ENCODE data around the gene SYCE1L. TPM values are rescaled to one million over a fixed set of nuclear protein-coding genes. Genes with fewer than 3 reads are reported as not detected.
"Not testable (repeated sequence)": the region's sequence is repeated elsewhere in the genome, so short reads cannot be mapped to it uniquely, and the experiment has no call there.

The SYCE1L gene
- total RNA-seq, 1 experiment from 2014 or later = 9.9 TPM

GRCh38 chr16:77165006-77165405 is 34.2 kb upstream of the SYCE1L start:
- WGBS (ENCODE audit: extremely low coverage, insufficient read length, low lambda C conversion rate) = no CpG with 5 or more reads among the region's 2 CpGs
- H3K23ac ChIP-seq (ENCODE audit: insufficient read length, low read depth, low read length) = no peak overlapping the region
- no peak overlapping the region for H3K4me3 Mint-ChIP-seq

GRCh38 chr16:77165536-77166236 is 33.5 kb upstream of the SYCE1L start:
- H4K91ac ChIP-seq (ENCODE audit: insufficient read length, low read depth, low read length); H3K79me2 ChIP-seq (ENCODE audit: insufficient read depth, low read length); H4K5ac ChIP-seq (ENCODE audit: insufficient read length, low read depth, low read length); H3K79me1 ChIP-seq (ENCODE audit: insufficient read depth, low read depth, low read length, poor library complexity, severe bottlenecking); H2BK12ac ChIP-seq (ENCODE audit: insufficient read length, low read depth, low read length); H3K9me3 Mint-ChIP-seq; H3K23me2 ChIP-seq (ENCODE audit: insufficient read length, low read depth, low read length, poor library complexity, severe bottlenecking); H3K18ac ChIP-seq (ENCODE audit: insufficient read length, low read depth, low read length); H3K27me3 ChIP-seq (ENCODE audit: insufficient read depth, low read length); H3K23ac ChIP-seq (ENCODE audit: insufficient read length, low read depth, low read length); H3K27me3 Mint-ChIP-seq (ENCODE audit: low read depth); H3K9ac ChIP-seq (ENCODE audit: extremely low read depth, insufficient read length, low read length); H3K9me3 ChIP-seq (ENCODE audit: control insufficient read depth, low read depth, low read length); H4K8ac ChIP-seq (replicated peaks; ENCODE audit: insufficient read length, low read depth, low read length); H3K4ac ChIP-seq (ENCODE audit: low read depth, low read length); H3K4me3 Mint-ChIP-seq; H3K14ac ChIP-seq (ENCODE audit: insufficient read depth, low read length); H4K20me1 ChIP-seq (ENCODE audit: control insufficient read depth, insufficient read depth, insufficient read length); DNase-seq; H3K36me3 Mint-ChIP-seq (ENCODE audit: insufficient read depth in 1 of 3, low read depth in 3 of 3); H2BK5ac ChIP-seq (ENCODE audit: insufficient read length, low read length); H3K4me1 Mint-ChIP-seq; H2BK120ac ChIP-seq (ENCODE audit: low read depth, low read length, poor library complexity, severe bottlenecking); H3K27ac ChIP-seq (ENCODE audit: insufficient read length, low read depth, low read length); H2AFZ ChIP-seq (ENCODE audit: low read length); H3K4me1 ChIP-seq (ENCODE audit: insufficient read depth, low read length); H3K27ac Mint-ChIP-seq; H2AK5ac ChIP-seq (ENCODE audit: insufficient read length, low read length); H3K4me2 ChIP-seq (ENCODE audit: insufficient read depth, insufficient read length, low read length); H2BK20ac ChIP-seq (ENCODE audit: low read depth, low read length, poor library complexity, severe bottlenecking); H2BK15ac ChIP-seq (ENCODE audit: low read depth, low read length); H3K56ac ChIP-seq (ENCODE audit: insufficient read length, low read depth, low read length); H3T11ph ChIP-seq (ENCODE audit: low read length): not testable (repeated sequence)
- WGBS (ENCODE audit: extremely low coverage, insufficient read length, low lambda C conversion rate) = no CpG with 5 or more reads among the region's 9 CpGs

More at GRCh38 chr16:77165006-77165405, 34.2 kb upstream of the SYCE1L start:
- H2BK20ac ChIP-seq (ENCODE audit: low read depth, low read length, poor library complexity, severe bottlenecking) = no peak overlapping the region
- no peak overlapping the region for H3K4me2 ChIP-seq (ENCODE audit: insufficient read depth, insufficient read length, low read length)
- H3K79me1 ChIP-seq (ENCODE audit: insufficient read depth, low read depth, low read length, poor library complexity, severe bottlenecking) = no peaks in the 10 kb centered on the region
- H2BK12ac ChIP-seq (ENCODE audit: insufficient read length, low read depth, low read length) = no peak overlapping the region
- H3K56ac ChIP-seq (ENCODE audit: insufficient read length, low read depth, low read length) = no peak overlapping the region
- H4K8ac ChIP-seq (replicated peaks; ENCODE audit: insufficient read length, low read depth, low read length) = no peak overlapping the region
- H3K27me3 ChIP-seq (ENCODE audit: insufficient read depth, low read length) = no peaks in the 10 kb centered on the region
- TF ChIP-seq, protein P1, sequence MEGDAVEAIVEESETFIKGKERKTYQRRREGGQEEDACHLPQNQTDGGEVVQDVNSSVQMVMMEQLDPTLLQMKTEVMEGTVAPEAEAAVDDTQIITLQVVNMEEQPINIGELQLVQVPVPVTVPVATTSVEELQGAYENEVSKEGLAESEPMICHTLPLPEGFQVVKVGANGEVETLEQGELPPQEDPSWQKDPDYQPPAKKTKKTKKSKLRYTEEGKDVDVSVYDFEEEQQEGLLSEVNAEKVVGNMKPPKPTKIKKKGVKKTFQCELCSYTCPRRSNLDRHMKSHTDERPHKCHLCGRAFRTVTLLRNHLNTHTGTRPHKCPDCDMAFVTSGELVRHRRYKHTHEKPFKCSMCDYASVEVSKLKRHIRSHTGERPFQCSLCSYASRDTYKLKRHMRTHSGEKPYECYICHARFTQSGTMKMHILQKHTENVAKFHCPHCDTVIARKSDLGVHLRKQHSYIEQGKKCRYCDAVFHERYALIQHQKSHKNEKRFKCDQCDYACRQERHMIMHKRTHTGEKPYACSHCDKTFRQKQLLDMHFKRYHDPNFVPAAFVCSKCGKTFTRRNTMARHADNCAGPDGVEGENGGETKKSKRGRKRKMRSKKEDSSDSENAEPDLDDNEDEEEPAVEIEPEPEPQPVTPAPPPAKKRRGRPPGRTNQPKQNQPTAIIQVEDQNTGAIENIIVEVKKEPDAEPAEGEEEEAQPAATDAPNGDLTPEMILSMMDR (conservative IDR thresholded peaks at IDR 0.05) = no peak
- H3K4me1 ChIP-seq (ENCODE audit: insufficient read depth, low read length) = no peaks in the 10 kb centered on the region
- no peak overlapping the region for H2BK15ac ChIP-seq (ENCODE audit: low read depth, low read length)
- no peak overlapping the region; a peak in 1 of 7 replicates for H3K27ac Mint-ChIP-seq
- H2AK5ac ChIP-seq (ENCODE audit: insufficient read length, low read length) = no peak overlapping the region
- H3K79me2 ChIP-seq (ENCODE audit: insufficient read depth, low read length) = no peaks in the 10 kb centered on the region
- H3K9me3 Mint-ChIP-seq = no peaks in the 10 kb centered on the region
- H2BK120ac ChIP-seq (ENCODE audit: low read depth, low read length, poor library complexity, severe bottlenecking) = no peak overlapping the region
- peaks cover 3% of the 10 kb centered on the region; the same call in 1 of the 2 replicates for H3K27me3 Mint-ChIP-seq (ENCODE audit: low read depth)
- no peak overlapping the region for H2AFZ ChIP-seq (ENCODE audit: low read length)
- H3T11ph ChIP-seq (ENCODE audit: low read length) = no peak overlapping the region
- no peak overlapping the region for H3K14ac ChIP-seq (ENCODE audit: insufficient read depth, low read length)
- H3K36me3 Mint-ChIP-seq (ENCODE audit: insufficient read depth in 1 of 3, low read depth in 3 of 3) = no peaks in the 10 kb centered on the region
- H3K18ac ChIP-seq (ENCODE audit: insufficient read length, low read depth, low read length) = no peak overlapping the region
- no peak overlapping the region for H2BK5ac ChIP-seq (ENCODE audit: insufficient read length, low read length)
- no peaks in the 10 kb centered on the region for H3K4me1 Mint-ChIP-seq
- DNase-seq = no peak
- no peak overlapping the region for H4K91ac ChIP-seq (ENCODE audit: insufficient read length, low read depth, low read length)
- H4K20me1 ChIP-seq (ENCODE audit: control insufficient read depth, insufficient read depth, insufficient read length) = no peaks in the 10 kb centered on the region
- no peaks in the 10 kb centered on the region for H3K9me3 ChIP-seq (ENCODE audit: control insufficient read depth, low read depth, low read length)
- H3K27ac ChIP-seq (ENCODE audit: insufficient read length, low read depth, low read length) = no peak overlapping the region
- H3K23me2 ChIP-seq (ENCODE audit: insufficient read length, low read depth, low read length, poor library complexity, severe bottlenecking) = no peaks in the 10 kb centered on the region
- H4K5ac ChIP-seq (ENCODE audit: insufficient read length, low read depth, low read length) = no peak overlapping the region
- H3K9ac ChIP-seq (ENCODE audit: extremely low read depth, insufficient read length, low read length) = no peak overlapping the region
- H3K4ac ChIP-seq (ENCODE audit: low read depth, low read length) = no peak overlapping the region

Data from H9 (cell line).